Measurements from ENCODE around the gene CERS6. TPM values are rescaled to one million over a fixed set of nuclear protein-coding genes. Genes with fewer than 3 reads are reported as not detected.
"Not testable (repeated sequence)": the region's sequence is repeated elsewhere in the genome, so short reads cannot be mapped to it uniquely, and the experiment has no call there.

The CERS6 gene, protein sequence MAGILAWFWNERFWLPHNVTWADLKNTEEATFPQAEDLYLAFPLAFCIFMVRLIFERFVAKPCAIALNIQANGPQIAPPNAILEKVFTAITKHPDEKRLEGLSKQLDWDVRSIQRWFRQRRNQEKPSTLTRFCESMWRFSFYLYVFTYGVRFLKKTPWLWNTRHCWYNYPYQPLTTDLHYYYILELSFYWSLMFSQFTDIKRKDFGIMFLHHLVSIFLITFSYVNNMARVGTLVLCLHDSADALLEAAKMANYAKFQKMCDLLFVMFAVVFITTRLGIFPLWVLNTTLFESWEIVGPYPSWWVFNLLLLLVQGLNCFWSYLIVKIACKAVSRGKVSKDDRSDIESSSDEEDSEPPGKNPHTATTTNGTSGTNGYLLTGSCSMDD
- total RNA-seq (2014; rRNA removed; shearing (Covaris generic)), result 33.5 and 35.0 TPM in 2 replicates
- 6.9 and 7.4 TPM in 2 replicates for polyA plus RNA-seq (2016; fragmentation: Nextera tagmentation; extraction: Ambion mirVana)
- long read RNA-seq, full-length matches to known transcripts, result 1 of 3 reads
- long read RNA-seq, partial matches to known transcripts, result 1 of 3 reads
- long read RNA-seq, other reads (novel, unspliced or antisense), result 1 of 3 reads

DNA sequence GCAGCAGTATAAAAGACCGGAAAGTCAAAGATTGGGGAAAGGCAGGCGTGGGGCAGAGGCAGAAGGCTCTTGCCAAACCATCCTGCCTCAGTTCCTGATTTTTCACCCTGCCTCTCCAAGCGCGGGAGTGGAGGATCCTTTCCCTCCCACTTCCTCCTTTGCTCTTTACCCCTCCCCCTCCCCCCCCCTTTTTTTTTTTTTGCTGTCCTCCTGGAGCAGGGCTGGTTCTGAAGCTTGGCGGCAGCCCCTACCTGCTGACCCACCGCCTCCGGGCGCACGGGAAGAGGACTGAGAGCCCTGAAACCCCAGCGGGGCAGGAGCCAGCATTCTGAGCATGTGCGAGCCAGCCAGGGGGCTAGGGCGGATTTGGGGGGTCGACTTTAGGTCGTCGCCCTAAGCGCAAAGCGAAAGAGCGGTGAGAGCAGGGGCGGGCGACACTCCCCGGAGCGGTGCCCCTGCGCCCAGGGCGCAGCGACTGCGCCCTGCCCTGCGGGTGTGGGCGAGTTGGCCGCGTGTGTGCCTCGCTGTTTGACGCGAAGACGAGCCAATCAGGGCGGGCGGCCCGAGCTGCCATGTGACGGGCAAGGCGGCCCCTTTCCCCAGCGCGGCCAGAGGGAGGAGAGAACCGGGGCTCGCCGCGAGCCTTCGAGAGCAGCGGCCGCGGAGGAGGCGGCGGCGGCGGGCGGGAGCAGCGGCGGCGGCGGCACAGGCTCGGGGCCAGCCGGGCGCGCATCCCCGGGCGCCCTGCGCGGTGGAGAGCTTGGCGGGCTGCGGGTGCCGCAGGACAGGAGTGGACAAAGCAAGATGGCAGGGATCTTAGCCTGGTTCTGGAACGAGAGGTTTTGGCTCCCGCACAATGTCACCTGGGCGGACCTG lies at the start of gene CERS6:
TSS of gene CERS6 (plus strand) at position 628 of the 876 bp plus-strand sequence. CDS start at position 805, 177 bp downstream.
- Histone ChIP-seq H3K27ac (ENCODE audit: low read depth) (no peak within 1 kb of the TSS), H3K27me3 (ENCODE audit: insufficient read depth) (peaks cover 17% of the 10 kb centered on the region), H4K20me1 (replicated peaks; ENCODE audit: insufficient read depth) (peaks cover 8% of the 10 kb centered on the region), H3K79me2 (replicated peaks; ENCODE audit: insufficient read depth) (peaks cover 40% of the 10 kb centered on the region), H3K4me2 (peak within 1 kb of the TSS; percentile 94), H2AFZ (peak within 1 kb of the TSS; percentile 82), H3K4me1 (ENCODE audit: insufficient read depth) (peaks cover 23% of the 10 kb centered on the region), H3K4me3 (peak within 1 kb of the TSS; percentile 90), H3K36me3 (ENCODE audit: insufficient read depth) (no peaks in the 10 kb centered on the region), H3K9me2 (ENCODE audit: insufficient read depth) (peaks cover 7% of the 10 kb centered on the region), H3F3A (replicated peaks; ENCODE audit: low read depth) (no peaks in the 10 kb centered on the region)
- Mint-ChIP-seq H3K9me3 (no peaks in the 10 kb centered on the region), H3K27ac (peak within 1 kb of the TSS; percentile 66; the same call in 1 of the 2 replicates), H3K27me3 (ENCODE audit: insufficient read depth, low read depth, poor library complexity) (peaks cover 5% of the 10 kb centered on the region), H3K4me3 (no peak within 1 kb of the TSS; the same call in 2 of the 3 replicates), H3K36me3 (ENCODE audit: low read depth) (no peaks in the 10 kb centered on the region), H3K4me1 (peaks cover 24% of the 10 kb centered on the region)
- ATAC-seq (peak; percentile 87), DNase-seq (ENCODE audit: low spot score) (peak; percentile 95)
- TF ChIP-seq ZNF331 (CRISPR knock-in tag; IDR thresholded peaks at IDR 0.05; ENCODE audit: low read depth) (no peak), CREB1 (CRISPR knock-in tag; IDR thresholded peaks at IDR 0.05; ENCODE audit: low read depth) (peak; percentile 53), POLR2AphosphoS5 (IDR thresholded peaks at IDR 0.05; ENCODE audit: low read depth) (peak; percentile 90), STAT1 (IDR thresholded peaks at IDR 0.05; ENCODE audit: unreplicated experiment) (no peak)
- TF ChIP-seq, protein P1, sequence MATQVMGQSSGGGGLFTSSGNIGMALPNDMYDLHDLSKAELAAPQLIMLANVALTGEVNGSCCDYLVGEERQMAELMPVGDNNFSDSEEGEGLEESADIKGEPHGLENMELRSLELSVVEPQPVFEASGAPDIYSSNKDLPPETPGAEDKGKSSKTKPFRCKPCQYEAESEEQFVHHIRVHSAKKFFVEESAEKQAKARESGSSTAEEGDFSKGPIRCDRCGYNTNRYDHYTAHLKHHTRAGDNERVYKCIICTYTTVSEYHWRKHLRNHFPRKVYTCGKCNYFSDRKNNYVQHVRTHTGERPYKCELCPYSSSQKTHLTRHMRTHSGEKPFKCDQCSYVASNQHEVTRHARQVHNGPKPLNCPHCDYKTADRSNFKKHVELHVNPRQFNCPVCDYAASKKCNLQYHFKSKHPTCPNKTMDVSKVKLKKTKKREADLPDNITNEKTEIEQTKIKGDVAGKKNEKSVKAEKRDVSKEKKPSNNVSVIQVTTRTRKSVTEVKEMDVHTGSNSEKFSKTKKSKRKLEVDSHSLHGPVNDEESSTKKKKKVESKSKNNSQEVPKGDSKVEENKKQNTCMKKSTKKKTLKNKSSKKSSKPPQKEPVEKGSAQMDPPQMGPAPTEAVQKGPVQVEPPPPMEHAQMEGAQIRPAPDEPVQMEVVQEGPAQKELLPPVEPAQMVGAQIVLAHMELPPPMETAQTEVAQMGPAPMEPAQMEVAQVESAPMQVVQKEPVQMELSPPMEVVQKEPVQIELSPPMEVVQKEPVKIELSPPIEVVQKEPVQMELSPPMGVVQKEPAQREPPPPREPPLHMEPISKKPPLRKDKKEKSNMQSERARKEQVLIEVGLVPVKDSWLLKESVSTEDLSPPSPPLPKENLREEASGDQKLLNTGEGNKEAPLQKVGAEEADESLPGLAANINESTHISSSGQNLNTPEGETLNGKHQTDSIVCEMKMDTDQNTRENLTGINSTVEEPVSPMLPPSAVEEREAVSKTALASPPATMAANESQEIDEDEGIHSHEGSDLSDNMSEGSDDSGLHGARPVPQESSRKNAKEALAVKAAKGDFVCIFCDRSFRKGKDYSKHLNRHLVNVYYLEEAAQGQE (IDR thresholded peaks at IDR 0.05; ENCODE audit: unreplicated experiment), result no peak
- TF ChIP-seq, protein P2, sequence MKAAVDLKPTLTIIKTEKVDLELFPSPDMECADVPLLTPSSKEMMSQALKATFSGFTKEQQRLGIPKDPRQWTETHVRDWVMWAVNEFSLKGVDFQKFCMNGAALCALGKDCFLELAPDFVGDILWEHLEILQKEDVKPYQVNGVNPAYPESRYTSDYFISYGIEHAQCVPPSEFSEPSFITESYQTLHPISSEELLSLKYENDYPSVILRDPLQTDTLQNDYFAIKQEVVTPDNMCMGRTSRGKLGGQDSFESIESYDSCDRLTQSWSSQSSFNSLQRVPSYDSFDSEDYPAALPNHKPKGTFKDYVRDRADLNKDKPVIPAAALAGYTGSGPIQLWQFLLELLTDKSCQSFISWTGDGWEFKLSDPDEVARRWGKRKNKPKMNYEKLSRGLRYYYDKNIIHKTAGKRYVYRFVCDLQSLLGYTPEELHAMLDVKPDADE (IDR thresholded peaks at IDR 0.05), result no peak

- H3K4me1 Mint-ChIP-seq; H3F3A ChIP-seq (replicated peaks; ENCODE audit: low read depth); H3K4me3 Mint-ChIP-seq; H3K27me3 ChIP-seq (ENCODE audit: insufficient read depth); DNase-seq (ENCODE audit: low spot score); H2AFZ ChIP-seq; H3K9me2 ChIP-seq (ENCODE audit: insufficient read depth); H3K4me1 ChIP-seq (ENCODE audit: insufficient read depth); ATAC-seq; H3K4me3 ChIP-seq; H3K27ac ChIP-seq (ENCODE audit: low read depth); H3K4me2 ChIP-seq; H3K27me3 Mint-ChIP-seq (ENCODE audit: insufficient read depth, low read depth, poor library complexity); H4K20me1 ChIP-seq (replicated peaks; ENCODE audit: insufficient read depth); H3K27ac Mint-ChIP-seq; H3K36me3 ChIP-seq (ENCODE audit: insufficient read depth); H3K79me2 ChIP-seq (replicated peaks; ENCODE audit: insufficient read depth): not testable (repeated sequence)
- H3K9me3 Mint-ChIP-seq, result peaks cover 60% of the 10 kb centered on the region
- H3K36me3 Mint-ChIP-seq (ENCODE audit: low read depth), result peaks cover 29% of the 10 kb centered on the region
These were observed 43.8 kb upstream of the CERS6 start for GRCh38 chr2:168412301-168412700.

DNA sequence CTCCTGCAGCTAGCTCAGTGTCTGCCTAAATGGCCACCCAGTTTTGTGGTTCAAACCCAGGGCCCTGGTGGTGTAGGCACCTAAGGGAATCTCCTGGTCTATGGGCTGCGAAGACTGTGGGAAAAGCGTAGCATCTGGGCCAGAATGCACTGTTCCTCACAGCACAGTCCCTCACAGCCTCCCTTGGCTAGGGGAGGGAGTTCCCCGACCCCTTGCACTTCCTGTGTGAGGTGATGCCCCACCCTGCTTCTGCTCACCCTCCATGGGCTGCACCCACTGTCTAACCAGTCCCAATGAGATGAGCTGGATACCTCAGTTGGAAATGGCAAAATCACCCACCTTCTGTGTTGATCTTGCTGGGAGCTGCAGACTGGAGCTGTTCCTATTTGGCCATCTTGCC lies 43.0 kb upstream of the CERS6 start:
- not testable (repeated sequence) for H3K27ac Mint-ChIP-seq; H4K20me1 ChIP-seq (replicated peaks; ENCODE audit: insufficient read depth); H3K79me2 ChIP-seq (replicated peaks; ENCODE audit: insufficient read depth); ATAC-seq; DNase-seq (ENCODE audit: low spot score); H3K4me3 ChIP-seq; H3K9me2 ChIP-seq (ENCODE audit: insufficient read depth); H3K27ac ChIP-seq (ENCODE audit: low read depth); H3K27me3 Mint-ChIP-seq (ENCODE audit: insufficient read depth, low read depth, poor library complexity); H3K4me3 Mint-ChIP-seq; H3K27me3 ChIP-seq (ENCODE audit: insufficient read depth); H3K4me1 ChIP-seq (ENCODE audit: insufficient read depth); H3K4me2 ChIP-seq; H3F3A ChIP-seq (replicated peaks; ENCODE audit: low read depth); H3K36me3 ChIP-seq (ENCODE audit: insufficient read depth); H2AFZ ChIP-seq; H3K4me1 Mint-ChIP-seq
- Mint-ChIP-seq H3K9me3 (peaks cover 52% of the 10 kb centered on the region), H3K36me3 (ENCODE audit: low read depth) (peaks cover 29% of the 10 kb centered on the region)
